Frontal cortex (tissue), 1 donor: Measurements from ENCODE around the gene C11orf97. TPM values are rescaled to one million over a fixed set of nuclear protein-coding genes. Genes with fewer than 3 reads are reported as not detected.

Source experiments
- small RNA-seq: library from RNA; depleted of rRNA; stranded (forward); fragments of <200 nt; gene quantifications from one replicate; pipeline ENCODE3, GENCODE V24; 2014
- total RNA-seq: library from RNA; depleted of rRNA; stranded (reverse); fragments of >200 nt; gene quantifications from one replicate; pipeline ENCODE4 v1.2.3, GENCODE V29; 2014

The C11orf97 gene
- total RNA-seq, 1 donor from 2014 or later, result not detected

Small RNAs within 50 kb of the gene (small RNA-seq; reads per million reads assigned to genes)
- gene MIR548L, result 0.31 reads per million, percentile 14 among the genes with 10 or more reads in this experiment

Other genes with a start within 250 kb of the C11orf97 start
- not detected for gene IZUMO1R, start 207.9 kb upstream of the C11orf97 start, total RNA-seq
- 1.2 TPM for gene GPR83, start 111.0 kb upstream of the C11orf97 start, total RNA-seq
- 12.6 TPM for gene MRE11, start 18.6 kb upstream of the C11orf97 start, total RNA-seq
- 25.3 TPM for gene ANKRD49, start 18.5 kb upstream of the C11orf97 start, total RNA-seq
- gene FUT4, start 31.5 kb downstream of the C11orf97 start, total RNA-seq, result 7.3 TPM
- 7.7 TPM for gene PIWIL4, start 54.9 kb downstream of the C11orf97 start, total RNA-seq